H54 (cell line): ENCODE data around the gene BSCL2.

ENCODE experiments used
- DNase-seq: peaks from one replicate; pipeline ENCODE4 v3.0.0; 2011; ENCODE audit warnings: low spot score, mixed read lengths; ENCODE audit not compliant: insufficient read length
- FAIRE-seq: peaks from 3 replicates; lab custom pipeline; 2011; peaks lifted over from hg19 to GRCh38; lab: Jason Lieb, UNC
- POLR2A ChIP-seq: IDR thresholded peaks from 2 replicates; pipeline ENCODE4 v1.6.1; 2011; ENCODE audit warnings: low read depth, mild to moderate bottlenecking, low read length

BSCL2 gene

GRCh38 chr11:62648185-62648966, 58.8 kb downstream of the BSCL2 start:
- DNase-seq = no peak
- FAIRE-seq = no peak
- TF ChIP-seq POLR2A = no peak

- no peak for DNase-seq
- TF ChIP-seq POLR2A = no peak
- FAIRE-seq = no peak
These were observed 59.6 kb downstream of the BSCL2 start for GRCh38 chr11:62647609-62648005.

- FAIRE-seq = no peak
- DNase-seq = no peak
- no peak for TF ChIP-seq POLR2A
These were observed 60.2 kb downstream of the BSCL2 start for GRCh38 chr11:62646825-62647608.

- DNase-seq (peak; percentile 96), FAIRE-seq (no peak)
- peak; percentile 90 for TF ChIP-seq POLR2A
These were observed 61.0 kb downstream of the BSCL2 start, which contains the start of gene GANAB for GRCh38 chr11:62645946-62646824. Gene GANAB, minus strand, starts transcription at chr11:62646613. Its CDS starts 14 bp downstream, at chr11:62646599.

- DNase-seq (no peak), FAIRE-seq (no peak)
- TF ChIP-seq POLR2A = no peak
These were observed 61.6 kb downstream of the BSCL2 start for GRCh38 chr11:62645671-62645945.

- FAIRE-seq = no peak
These were observed 63.0 kb downstream of the BSCL2 start for GRCh38 chr11:62644220-62644619.

More at GRCh38 chr11:62644220-62644619, 63.0 kb downstream of the BSCL2 start:
- no peak for TF ChIP-seq POLR2A
- no peak for DNase-seq
